NCI-H2081 (cell line): ENCODE results near the gene UBE2G1.
A peak's percentile ranks its signal among the peaks of the same experiment; 100 is the strongest.
"Not testable (repeated sequence)": the region's sequence is repeated elsewhere in the genome, so short reads cannot be mapped to it uniquely, and the experiment has no call there.

ENCODE experiments used
- DNase-seq, 2 experiments: peaks; one replicate each; lab custom pipeline; 2025; lab: John Stamatoyannopoulos, UW

The UBE2G1 gene

GRCh38 chr17:4301066-4301465, 65.4 kb downstream of the UBE2G1 start:
- DNase-seq, result no peak

- DNase-seq, result no peak
Measured at GRCh38 chr17:4297351-4297750, 69.1 kb downstream of the UBE2G1 start.

GRCh38 chr17:4295686-4296085, 70.8 kb downstream of the UBE2G1 start:
- DNase-seq, result no peak

- DNase-seq, result no peak
Measured at GRCh38 chr17:4293572-4293971, 72.9 kb downstream of the UBE2G1 start.

- no peak for DNase-seq
Measured at GRCh38 chr17:4287710-4288109, 78.8 kb downstream of the UBE2G1 start.

- no peak for DNase-seq
Measured at GRCh38 chr17:4276514-4276913, 90.0 kb downstream of the UBE2G1 start.

GRCh38 chr17:4272972-4273368, 93.5 kb downstream of the UBE2G1 start:
- DNase-seq, result no peak

- no peak for DNase-seq
Measured at GRCh38 chr17:4272213-4272971, 94.1 kb downstream of the UBE2G1 start.

- no peak for DNase-seq
Measured at GRCh38 chr17:4270736-4271135, 95.7 kb downstream of the UBE2G1 start.

GRCh38 chr17:4269915-4270314, 96.6 kb downstream of the UBE2G1 start:
- DNase-seq, result no peak

- no peak for DNase-seq
Measured at GRCh38 chr17:4267402-4267801, 99.1 kb downstream of the UBE2G1 start.

- DNase-seq, result no peak
Measured at GRCh38 chr17:4266550-4266949, 99.9 kb downstream of the UBE2G1 start.

GRCh38 chr17:4263282-4264215, 102.9 kb downstream of the UBE2G1 start, which contains the start of gene ANKFY1:
TSS of gene ANKFY1 (minus strand) at chr17:4263979. CDS start at chr17:4263941, 38 bp downstream.
- DNase-seq, result peak; percentile 88

GRCh38 chr17:4262703-4263102, 103.8 kb downstream of the UBE2G1 start:
- no peak for DNase-seq

GRCh38 chr17:4261452-4261851, 105.0 kb downstream of the UBE2G1 start:
- no peak for DNase-seq

GRCh38 chr17:4258867-4259266, 107.6 kb downstream of the UBE2G1 start:
- no peak for DNase-seq

- no peak for DNase-seq
Measured at GRCh38 chr17:4256952-4257351, 109.5 kb downstream of the UBE2G1 start.

GRCh38 chr17:4255271-4255670, 111.2 kb downstream of the UBE2G1 start:
- not testable (repeated sequence) for DNase-seq

- no peak for DNase-seq
Measured at GRCh38 chr17:4250887-4251286, 115.6 kb downstream of the UBE2G1 start.

- peak in 1 of 2 experiments; percentile 2 for DNase-seq
Measured at GRCh38 chr17:4249452-4250029, 116.9 kb downstream of the UBE2G1 start.

GRCh38 chr17:4248504-4249277, 117.8 kb downstream of the UBE2G1 start:
- DNase-seq, result no peak

GRCh38 chr17:4247971-4248388, 118.5 kb downstream of the UBE2G1 start:
- no peak for DNase-seq
